ENCODE measurements around the gene FZD4.
A peak's percentile ranks its signal among the peaks of the same experiment; 100 is the strongest.
"Not testable (repeated sequence)": the region's sequence is repeated elsewhere in the genome, so short reads cannot be mapped to it uniquely, and the experiment has no call there.

The FZD4 gene

GRCh38 chr11:86969258-86969657, 14.1 kb upstream of the FZD4 start:
- no peak overlapping the region for H3K27ac ChIP-seq
- TF ChIP-seq CTCF (IDR thresholded peaks at IDR 0.05), result no peak
- DNase-seq (ENCODE audit: low spot score), result no peak
- no peak overlapping the region for H3K4me3 ChIP-seq

GRCh38 chr11:86967601-86968000, 12.4 kb upstream of the FZD4 start:
- not testable (repeated sequence) for H3K27ac ChIP-seq; H3K4me3 ChIP-seq; DNase-seq (ENCODE audit: low spot score)

- no peak for DNase-seq (ENCODE audit: low spot score)
- TF ChIP-seq CTCF (IDR thresholded peaks at IDR 0.05), result no peak
- Histone ChIP-seq H3K27ac (peak overlapping the region in 1 of 2 donors; percentile 98), H3K4me3 (no peak overlapping the region)
Measured at GRCh38 chr11:86957976-86958646, 2.9 kb upstream of the FZD4 start.

- TF ChIP-seq CTCF (IDR thresholded peaks at IDR 0.05), result no peak
- DNase-seq (ENCODE audit: low spot score), result no peak
- Histone ChIP-seq H3K4me3 (peak overlapping the region; percentile 99), H3K27ac (peak overlapping the region; percentile 74 to 98)
Measured at GRCh38 chr11:86956905-86957195, 1.7 kb upstream of the FZD4 start.

GRCh38 chr11:86955111-86955360, 159 bp downstream of the FZD4 start:
- Histone ChIP-seq H3K27ac (peak overlapping the region; percentile 74 to 98), H3K4me3 (peak overlapping the region; percentile 99)
- TF ChIP-seq CTCF (IDR thresholded peaks at IDR 0.05), result no peak
- DNase-seq (ENCODE audit: low spot score), result no peak

GRCh38 chr11:86954269-86955110, 705 bp downstream of the FZD4 start:
- no peak for TF ChIP-seq CTCF (IDR thresholded peaks at IDR 0.05)
- peak overlapping the region; percentile 99 for H3K4me3 ChIP-seq
- H3K27ac ChIP-seq, result peak overlapping the region; percentile 74 to 98
- DNase-seq (ENCODE audit: low spot score), result peak; percentile 78

- DNase-seq (ENCODE audit: low spot score), result no peak
- Histone ChIP-seq H3K27ac (peak overlapping the region; percentile 74 to 85), H3K4me3 (peak overlapping the region; percentile 99)
- no peak for TF ChIP-seq CTCF (IDR thresholded peaks at IDR 0.05)
Measured at GRCh38 chr11:86952221-86952875, 2.8 kb downstream of the FZD4 start.
